Trophoblast cell (in vitro differentiated cells and primary cell): Measurements from ENCODE around the gene LLGL2.

ENCODE experiments used
- DNase-seq, 2 donors: peaks; one replicate each; pipeline ENCODE4 v3.0.0-alpha.2; 2016
- H2AFZ ChIP-seq: 2 replicates; pipeline ENCODE4 v1.6.1; 2013; ENCODE audit warnings: low read length, moderate library complexity, mild to moderate bottlenecking; ENCODE audit not compliant: insufficient read depth, poor library complexity
- H2AK5ac ChIP-seq: 2 replicates; pipeline ENCODE4 v1.6.1; 2013; ENCODE audit warnings: mild to moderate bottlenecking, low read length
- H2BK120ac ChIP-seq: 2 replicates; pipeline ENCODE4 v1.6.1; 2013; ENCODE audit warnings: low read length, mild to moderate bottlenecking, moderate library complexity; ENCODE audit not compliant: insufficient read depth, poor library complexity
- H2BK12ac ChIP-seq: 2 replicates; pipeline ENCODE4 v1.6.1; 2013; ENCODE audit warnings: mild to moderate bottlenecking, low read length, moderate library complexity
- H2BK5ac ChIP-seq: 2 replicates; pipeline ENCODE4 v1.6.1; 2013; ENCODE audit warnings: low read length, low read depth, moderate library complexity, mild to moderate bottlenecking; ENCODE audit not compliant: poor library complexity
- H3K14ac ChIP-seq: 2 replicates; pipeline ENCODE4 v1.6.1; 2013; ENCODE audit warnings: mild to moderate bottlenecking, low read length
- H3K18ac ChIP-seq: 2 replicates; pipeline ENCODE4 v1.6.1; 2013; ENCODE audit warnings: mild to moderate bottlenecking, low read length
- H3K23ac ChIP-seq: 2 replicates; pipeline ENCODE4 v1.6.1; 2013; ENCODE audit warnings: low read length
- H3K27ac ChIP-seq: 2 replicates; pipeline ENCODE4 v1.5.1; 2013; ENCODE audit warnings: low read depth, mild to moderate bottlenecking, inconsistent platforms, low read length, moderate library complexity
- H3K27me3 ChIP-seq: 2 replicates; pipeline ENCODE4 v1.6.1; 2013; ENCODE audit warnings: inconsistent platforms, mild to moderate bottlenecking, low read length, moderate library complexity; ENCODE audit not compliant: insufficient read depth
- H3K36me3 ChIP-seq, 2 experiments: 1 replicate in 1 of 2; 2 replicates in 1 of 2; pipeline ENCODE4 v1.6.1; 2013; ENCODE audit warnings: low read length in 2 of 2, mild to moderate bottlenecking in 2 of 2, moderate library complexity in 1 of 2; ENCODE audit not compliant: insufficient read depth in 2 of 2, control insufficient read depth in 1 of 2
- H3K4ac ChIP-seq: 2 replicates; pipeline ENCODE4 v1.6.1; 2013; ENCODE audit warnings: low read depth, mild to moderate bottlenecking, low read length, moderate library complexity
- H3K4me1 ChIP-seq, 2 experiments: 1 replicate in 1 of 2; 2 replicates in 1 of 2; pipeline ENCODE4 v1.6.1; 2013; ENCODE audit warnings: low read length in 2 of 2, mild to moderate bottlenecking in 2 of 2, moderate library complexity in 1 of 2; ENCODE audit not compliant: insufficient read depth in 2 of 2, control insufficient read depth in 1 of 2
- H3K4me2 ChIP-seq: 2 replicates; pipeline ENCODE4 v1.6.1; 2013; ENCODE audit warnings: inconsistent platforms, mild to moderate bottlenecking, low read length, moderate library complexity
- H3K4me3 ChIP-seq: 2 replicates; pipeline ENCODE4 v1.5.1; 2013; ENCODE audit warnings: mild to moderate bottlenecking, low read depth, low read length, inconsistent platforms
- H3K79me1 ChIP-seq: one replicate; pipeline ENCODE4 v1.6.1; 2013; ENCODE audit warnings: low read length
- H3K79me2 ChIP-seq: 2 replicates; pipeline ENCODE4 v1.6.1; 2013; ENCODE audit warnings: low read length, mild to moderate bottlenecking; ENCODE audit not compliant: control insufficient read depth, insufficient read depth, poor library complexity
- H3K9ac ChIP-seq: 2 replicates; pipeline ENCODE4 v1.6.1; 2013; ENCODE audit warnings: mild to moderate bottlenecking, low read length
- H3K9me3 ChIP-seq: 2 replicates; pipeline ENCODE4 v1.6.1; 2013; ENCODE audit warnings: low read depth, mild to moderate bottlenecking, control low read depth, inconsistent platforms, low read length; ENCODE audit not compliant: insufficient read depth
- H4K12ac ChIP-seq: 2 replicates; pipeline ENCODE4 v1.6.1; 2013; ENCODE audit warnings: low read depth, mild to moderate bottlenecking, low read length, moderate library complexity
- H4K8ac ChIP-seq: 2 replicates; pipeline ENCODE4 v1.6.1; 2013; ENCODE audit warnings: low read depth, mild to moderate bottlenecking, low read length, moderate library complexity
- H4K91ac ChIP-seq: one replicate; pipeline ENCODE4 v1.6.1; 2013; ENCODE audit warnings: low read depth, mild to moderate bottlenecking, low read length, moderate library complexity
- WGBS: extraction: QIAGEN DNeasy Blood & Tissue Kit; methylation state at CpG from one replicate; pipeline ENCODE4 v1.1.7; 2013; ENCODE audit warnings: missing lambda C conversion rate; ENCODE audit not compliant: insufficient read length, insufficient coverage; ENCODE audit errors: extremely low coverage; 5-methylcytosine and 5-hydroxymethylcytosine counted together

The LLGL2 gene

DNA sequence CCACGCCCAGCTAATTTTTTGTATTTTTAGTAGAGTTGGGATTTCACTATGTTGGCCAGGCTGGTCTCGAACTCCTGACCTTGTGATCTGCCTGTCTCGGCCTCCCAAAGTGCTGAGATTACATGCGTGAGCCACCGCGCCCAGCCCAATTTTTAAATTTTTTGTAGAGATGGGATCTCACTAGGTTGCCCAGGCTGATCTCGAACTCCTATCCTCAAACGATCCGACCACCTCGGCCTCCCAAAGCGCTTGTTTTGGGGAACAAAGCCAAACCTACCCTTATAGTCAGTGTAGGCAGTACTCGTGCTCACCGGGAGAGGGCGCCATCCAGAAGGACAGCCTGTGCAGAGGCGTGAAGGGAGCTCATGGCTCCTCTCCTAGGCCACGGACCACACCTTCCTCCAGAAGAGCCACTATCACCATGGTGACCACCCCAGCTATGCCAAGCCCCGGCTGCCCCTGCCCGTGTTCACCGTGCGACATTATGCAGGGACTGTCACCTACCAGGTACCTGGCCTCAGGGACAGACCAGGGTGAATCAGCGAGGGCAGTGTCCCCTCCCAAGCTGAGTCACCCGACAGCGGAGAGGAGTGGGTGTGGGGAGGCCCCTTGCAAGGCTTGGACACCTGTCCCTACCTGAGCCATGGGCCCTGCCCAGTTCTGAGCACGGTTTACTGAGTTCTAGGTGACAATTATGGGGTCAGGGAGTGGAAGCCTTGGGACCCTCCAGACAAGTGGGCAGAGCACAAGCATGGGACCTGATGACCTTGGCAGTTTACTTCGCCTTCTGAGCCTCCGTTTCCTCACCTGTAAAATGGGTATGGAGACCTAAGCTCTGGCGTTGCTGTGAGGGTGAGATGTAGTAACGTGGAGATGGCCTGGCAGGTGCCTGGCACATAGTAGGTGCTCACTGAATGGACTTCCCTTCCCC is 75.8 kb downstream of the LLGL2 start:
- no peak overlapping the region for H2BK12ac ChIP-seq
- no peak overlapping the region for H2AK5ac ChIP-seq
- H4K8ac ChIP-seq: no peak overlapping the region
- H3K4me2 ChIP-seq: no peak overlapping the region
- WGBS: no CpG with 5 or more reads among the region's 28 CpGs
- H3K14ac ChIP-seq: no peak overlapping the region
- no peaks in the 10 kb centered on the region for H3K4me1 ChIP-seq
- H3K79me2 ChIP-seq: no peaks in the 10 kb centered on the region
- no peak overlapping the region for H4K12ac ChIP-seq
- no peak overlapping the region for H3K18ac ChIP-seq
- H3K27ac ChIP-seq: no peak overlapping the region
- DNase-seq: peak; percentile 58 to 72
- H3K9me3 ChIP-seq: peaks cover 1% of the 10 kb centered on the region
- H3K9ac ChIP-seq: no peak overlapping the region
- H3K4me3 ChIP-seq: peak overlapping the region; percentile 0
- H3K23ac ChIP-seq: no peak overlapping the region
- H3K79me1 ChIP-seq: no peaks in the 10 kb centered on the region
- H2BK5ac ChIP-seq: no peak overlapping the region
- H3K36me3 ChIP-seq: no peaks in the 10 kb centered on the region
- H3K27me3 ChIP-seq: no peaks in the 10 kb centered on the region
- H2BK120ac ChIP-seq: no peak overlapping the region
- no peak overlapping the region for H4K91ac ChIP-seq
- H3K4ac ChIP-seq: no peak overlapping the region
- no peak overlapping the region for H2AFZ ChIP-seq

DNA sequence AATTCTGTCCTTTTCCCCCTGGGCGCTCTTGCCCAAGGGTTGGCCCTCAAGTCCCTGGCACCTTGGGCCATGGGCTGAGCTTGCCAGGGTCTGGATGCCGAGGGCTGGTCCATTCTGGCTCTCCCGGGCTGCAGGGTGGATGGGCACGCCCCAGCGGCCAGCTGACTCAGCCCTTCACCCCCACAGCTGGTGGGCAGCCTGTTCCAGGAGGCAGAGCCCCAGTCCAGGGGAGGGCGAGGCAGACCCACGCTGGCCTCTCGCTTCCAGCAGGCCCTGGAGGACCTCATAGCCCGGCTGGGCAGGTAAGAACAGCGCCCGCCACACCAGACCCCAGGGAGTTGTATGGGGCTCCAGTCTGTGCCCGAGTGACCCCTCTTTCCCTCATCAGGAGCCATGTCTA is 77.1 kb downstream of the LLGL2 start:
- no CpG with 5 or more reads among the region's 12 CpGs for WGBS
- Histone ChIP-seq H3K4me3 (no peak overlapping the region), H3K79me1 (no peaks in the 10 kb centered on the region), H3K9me3 (peaks cover 1% of the 10 kb centered on the region), H2BK5ac (no peak overlapping the region), H4K91ac (no peak overlapping the region), H3K79me2 (no peaks in the 10 kb centered on the region), H2BK120ac (no peak overlapping the region), H3K4me1 (no peaks in the 10 kb centered on the region), H3K36me3 (no peaks in the 10 kb centered on the region), H3K14ac (no peak overlapping the region), H3K18ac (no peak overlapping the region), H3K23ac (no peak overlapping the region), H4K12ac (no peak overlapping the region), H4K8ac (no peak overlapping the region), H3K4ac (no peak overlapping the region), H2AK5ac (no peak overlapping the region), H2BK12ac (no peak overlapping the region), H3K9ac (no peak overlapping the region), H3K4me2 (no peak overlapping the region), H3K27ac (no peak overlapping the region), H2AFZ (no peak overlapping the region), H3K27me3 (no peaks in the 10 kb centered on the region)
- no peak for DNase-seq

DNA sequence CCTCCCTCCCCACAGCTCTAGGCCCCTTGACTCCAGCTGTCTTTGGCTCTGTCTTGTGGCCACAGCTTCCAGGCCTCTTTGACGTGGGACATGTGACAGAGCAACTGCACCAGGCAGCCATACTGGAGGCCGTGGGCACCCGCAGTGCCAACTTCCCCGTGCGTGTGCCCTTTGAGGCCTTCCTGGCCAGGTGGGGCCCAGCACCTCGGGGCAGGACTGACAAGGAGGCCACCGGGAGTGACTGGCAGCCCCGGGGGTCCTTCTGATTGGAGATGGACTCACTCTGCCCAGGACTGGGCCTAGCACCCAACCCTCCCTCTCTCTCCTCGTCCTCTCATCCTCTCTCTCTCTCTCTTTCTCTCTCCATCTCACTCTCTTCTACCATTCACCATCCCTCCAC is 77.6 kb downstream of the LLGL2 start:
- H2AK5ac ChIP-seq: no peak overlapping the region
- no peak overlapping the region for H2BK12ac ChIP-seq
- H3K27ac ChIP-seq: no peak overlapping the region
- no peak overlapping the region for H3K4ac ChIP-seq
- H3K36me3 ChIP-seq: no peaks in the 10 kb centered on the region
- DNase-seq: no peak
- no peak overlapping the region for H3K4me2 ChIP-seq
- H3K79me1 ChIP-seq: no peaks in the 10 kb centered on the region
- H3K14ac ChIP-seq: no peak overlapping the region
- no peak overlapping the region for H3K23ac ChIP-seq
- no peak overlapping the region for H2BK5ac ChIP-seq
- H4K8ac ChIP-seq: no peak overlapping the region
- no peaks in the 10 kb centered on the region for H3K4me1 ChIP-seq
- H3K9ac ChIP-seq: no peak overlapping the region
- 100% methylated on average over 1 of the region's 9 CpGs for WGBS
- H2BK120ac ChIP-seq: no peak overlapping the region
- H3K4me3 ChIP-seq: no peak overlapping the region
- no peak overlapping the region for H2AFZ ChIP-seq
- H4K91ac ChIP-seq: no peak overlapping the region
- H4K12ac ChIP-seq: no peak overlapping the region
- H3K79me2 ChIP-seq: no peaks in the 10 kb centered on the region
- H3K27me3 ChIP-seq: no peaks in the 10 kb centered on the region
- H3K18ac ChIP-seq: no peak overlapping the region
- peaks cover 1% of the 10 kb centered on the region for H3K9me3 ChIP-seq

DNA sequence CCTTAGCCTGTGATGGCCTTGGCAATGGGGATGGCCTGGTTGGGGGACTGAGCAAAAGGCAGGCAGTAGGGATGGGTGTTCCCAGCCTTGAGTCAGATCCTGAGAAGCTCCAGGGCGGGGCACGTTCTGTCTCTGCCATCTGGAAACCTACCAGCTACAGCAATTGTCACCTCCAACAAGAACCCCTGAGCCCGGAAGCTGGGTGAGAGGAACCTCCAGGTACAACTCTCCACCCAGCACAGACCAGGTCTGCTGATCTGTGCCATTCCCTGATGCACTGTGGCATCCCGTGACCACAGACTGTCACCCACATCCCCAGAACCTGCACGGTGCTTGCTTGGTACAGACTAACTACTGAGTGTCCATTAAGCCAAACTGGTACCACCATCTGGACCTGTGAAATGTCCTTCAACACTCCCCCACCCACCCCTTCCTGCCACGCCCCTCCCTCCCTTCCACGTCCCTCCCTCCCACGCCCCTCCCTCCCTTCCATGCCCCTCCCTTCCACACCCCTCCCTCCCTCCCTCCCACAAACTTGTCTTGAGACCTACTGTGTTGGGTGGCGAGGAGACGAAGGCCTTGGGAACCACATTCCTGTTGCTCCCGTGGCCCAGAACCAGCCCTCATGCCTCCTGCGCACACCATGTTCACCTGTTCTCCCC is 78.7 kb downstream of the LLGL2 start:
- H3K27me3 ChIP-seq: no peaks in the 10 kb centered on the region
- no peak overlapping the region for H4K12ac ChIP-seq
- H3K4me1 ChIP-seq: no peaks in the 10 kb centered on the region
- no peak overlapping the region for H2BK5ac ChIP-seq
- no peak overlapping the region for H2BK12ac ChIP-seq
- H3K36me3 ChIP-seq: no peaks in the 10 kb centered on the region
- no peak for DNase-seq
- H3K4ac ChIP-seq: no peak overlapping the region
- no peak overlapping the region for H2BK120ac ChIP-seq
- no peak overlapping the region for H3K14ac ChIP-seq
- no peak overlapping the region for H4K8ac ChIP-seq
- H3K4me2 ChIP-seq: no peak overlapping the region
- H3K9ac ChIP-seq: no peak overlapping the region
- no peak overlapping the region for H2AFZ ChIP-seq
- H4K91ac ChIP-seq: no peak overlapping the region
- H3K79me1 ChIP-seq: no peaks in the 10 kb centered on the region
- no peak overlapping the region for H3K4me3 ChIP-seq
- no peak overlapping the region for H2AK5ac ChIP-seq
- no peak overlapping the region for H3K18ac ChIP-seq
- H3K9me3 ChIP-seq: peaks cover 1% of the 10 kb centered on the region
- no peak overlapping the region for H3K23ac ChIP-seq
- no CpG with 5 or more reads among the region's 12 CpGs for WGBS
- no peak overlapping the region for H3K27ac ChIP-seq
- no peaks in the 10 kb centered on the region for H3K79me2 ChIP-seq
